Prostate gland (tissue), 2 donors: ENCODE measurements around the gene KCNJ3.

Source experiments
- CTCF ChIP-seq, 4 experiments: fragments of 200-600 bp in 2 of 4; fragments of 450-650 bp in 2 of 4; sonication (generic) in 2 of 4; IDR thresholded peaks; 1 replicate in 3 of 4; 2 replicates in 1 of 4; pipeline ENCODE4 v1.5.1; 2016 to 2019; ENCODE audit warnings: antibody characterized with exemption in 4 of 4, mild to moderate bottlenecking in 2 of 4, moderate library complexity in 2 of 4
- POLR2A ChIP-seq: fragments of 450-650 bp; IDR thresholded peaks from one replicate; pipeline ENCODE4 v1.6.1; 2016; ENCODE audit warnings: antibody characterized with exemption, mild to moderate bottlenecking
- POLR2AphosphoS5 ChIP-seq: sonication (generic); formaldehyde crosslinking; IDR thresholded peaks from one replicate; pipeline ENCODE4 v1.6.1; 2017; ENCODE audit warnings: antibody characterized with exemption

- no peak for TF ChIP-seq CTCF (IDR thresholded peaks at IDR 0.05)
- no peak for TF ChIP-seq POLR2A
- TF ChIP-seq POLR2AphosphoS5 = no peak
These were observed 39.6 kb upstream of the KCNJ3 start for GRCh38 chr2:154658854-154659253.
